Measurements from ENCODE around the gene COL4A4. TPM values are rescaled to one million over a fixed set of nuclear protein-coding genes. Genes with fewer than 3 reads are reported as not detected.

COL4A4 gene
- total RNA-seq, 1 donor: 0.43 TPM

DNA sequence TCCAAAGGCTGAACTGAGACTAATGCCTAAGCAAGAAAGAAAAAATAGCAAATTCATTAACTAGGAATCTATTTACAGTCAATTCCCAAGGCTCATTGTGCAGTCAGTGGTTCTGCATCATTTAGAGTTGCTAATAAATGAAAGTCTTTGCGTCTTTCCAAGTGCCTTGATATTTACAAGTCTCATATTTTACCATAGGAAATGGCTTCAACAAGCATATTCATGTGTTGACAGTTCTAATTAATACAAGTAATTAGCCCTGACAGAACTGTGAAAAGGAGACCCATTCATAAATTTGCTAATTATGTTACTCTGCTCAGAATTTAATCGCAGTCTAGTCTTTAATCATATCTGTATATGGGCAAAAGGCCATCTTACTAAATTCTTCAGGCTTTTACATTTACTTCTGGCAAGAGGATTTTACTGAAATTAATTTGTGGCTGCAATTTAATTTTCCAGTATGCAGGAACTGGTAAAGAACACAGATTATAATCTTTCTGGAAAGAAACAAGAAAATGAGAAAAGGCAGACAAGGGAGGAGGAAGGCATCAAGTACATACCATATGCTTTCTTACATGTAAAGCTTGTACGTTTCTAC is 201.7 kb downstream of the COL4A4 start:
- no peak overlapping the region for H3K4me3 ChIP-seq (ENCODE audit: low read depth, low read length)
- no peak for DNase-seq (ENCODE audit: low read depth)
- TF ChIP-seq, protein P1, sequence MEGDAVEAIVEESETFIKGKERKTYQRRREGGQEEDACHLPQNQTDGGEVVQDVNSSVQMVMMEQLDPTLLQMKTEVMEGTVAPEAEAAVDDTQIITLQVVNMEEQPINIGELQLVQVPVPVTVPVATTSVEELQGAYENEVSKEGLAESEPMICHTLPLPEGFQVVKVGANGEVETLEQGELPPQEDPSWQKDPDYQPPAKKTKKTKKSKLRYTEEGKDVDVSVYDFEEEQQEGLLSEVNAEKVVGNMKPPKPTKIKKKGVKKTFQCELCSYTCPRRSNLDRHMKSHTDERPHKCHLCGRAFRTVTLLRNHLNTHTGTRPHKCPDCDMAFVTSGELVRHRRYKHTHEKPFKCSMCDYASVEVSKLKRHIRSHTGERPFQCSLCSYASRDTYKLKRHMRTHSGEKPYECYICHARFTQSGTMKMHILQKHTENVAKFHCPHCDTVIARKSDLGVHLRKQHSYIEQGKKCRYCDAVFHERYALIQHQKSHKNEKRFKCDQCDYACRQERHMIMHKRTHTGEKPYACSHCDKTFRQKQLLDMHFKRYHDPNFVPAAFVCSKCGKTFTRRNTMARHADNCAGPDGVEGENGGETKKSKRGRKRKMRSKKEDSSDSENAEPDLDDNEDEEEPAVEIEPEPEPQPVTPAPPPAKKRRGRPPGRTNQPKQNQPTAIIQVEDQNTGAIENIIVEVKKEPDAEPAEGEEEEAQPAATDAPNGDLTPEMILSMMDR (IDR thresholded peaks at IDR 0.05; ENCODE audit: insufficient read depth, low read depth, low read length): no peak

DNA sequence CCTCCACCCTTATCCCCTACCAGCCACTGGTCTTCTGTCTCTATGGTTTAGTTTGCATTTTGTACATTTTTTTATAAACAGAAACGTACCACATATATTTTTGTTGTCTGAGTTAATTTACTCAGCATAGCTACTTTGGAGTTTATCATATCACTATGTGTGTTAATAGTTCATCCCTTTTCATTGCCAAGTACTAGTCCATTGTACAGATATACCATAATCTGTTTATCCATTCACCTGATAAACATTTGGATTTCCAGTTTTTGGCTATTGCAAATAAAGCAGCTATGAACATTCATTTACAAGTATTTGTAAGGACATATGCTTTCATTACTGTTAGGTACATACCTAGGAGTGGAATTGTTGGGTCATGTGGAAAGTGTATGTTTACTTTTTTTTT is 204.6 kb downstream of the COL4A4 start:
- TF ChIP-seq, protein P1 (IDR thresholded peaks at IDR 0.05; ENCODE audit: insufficient read depth, low read depth, low read length): no peak
- DNase-seq (ENCODE audit: low read depth): no peak

DNA sequence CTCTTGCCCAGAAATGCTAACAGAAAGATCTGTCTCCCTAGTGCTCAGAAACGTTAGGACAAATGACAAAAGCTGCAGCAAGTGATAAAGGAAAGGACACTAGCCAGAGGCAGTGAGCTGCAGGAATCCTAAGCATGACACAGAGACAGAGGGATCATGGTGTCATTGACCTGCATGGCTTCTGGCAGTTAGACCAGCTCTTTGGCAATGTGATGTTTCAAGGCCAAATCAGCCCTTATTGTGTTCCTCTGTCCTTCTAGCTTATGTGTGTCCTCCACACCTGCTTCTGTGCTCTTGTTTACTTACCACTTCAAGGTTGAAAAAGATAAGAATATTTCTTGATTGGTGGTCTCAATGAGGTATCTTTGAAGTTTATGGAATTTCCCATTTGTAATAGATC is 207.3 kb downstream of the COL4A4 start:
- no peak overlapping the region for H3K4me3 ChIP-seq (ENCODE audit: low read depth, low read length)
- TF ChIP-seq, protein P1 (IDR thresholded peaks at IDR 0.05; ENCODE audit: insufficient read depth, low read depth, low read length): no peak
- no peak for DNase-seq (ENCODE audit: low read depth)

More for the DNA sequence above, 204.6 kb downstream of the COL4A4 start:
- H3K4me3 ChIP-seq (ENCODE audit: low read depth, low read length): no peak overlapping the region

DNA sequence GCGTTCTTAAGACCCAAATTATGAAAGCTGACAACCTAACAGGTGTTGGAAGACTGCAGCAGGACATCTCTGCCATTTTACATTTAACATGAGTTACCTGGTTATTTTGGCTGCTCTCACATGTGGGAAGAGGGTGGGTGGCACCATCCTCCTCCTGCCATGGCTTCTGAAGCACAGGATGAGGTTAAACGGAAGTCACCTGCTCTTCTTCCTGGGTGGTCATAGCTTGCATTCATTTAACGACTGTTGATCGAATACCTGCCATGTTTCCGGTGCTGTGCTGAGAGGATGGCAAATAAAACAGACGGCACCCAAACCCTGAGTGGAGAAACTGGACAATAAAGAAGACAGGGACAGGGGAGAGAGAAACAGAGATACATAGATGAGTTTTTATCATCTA is 210.2 kb downstream of the COL4A4 start:
- no peak overlapping the region for H3K4me3 ChIP-seq (ENCODE audit: low read depth, low read length)
- TF ChIP-seq, protein P1 (IDR thresholded peaks at IDR 0.05; ENCODE audit: insufficient read depth, low read depth, low read length): no peak
- no peak for DNase-seq (ENCODE audit: low read depth)

DNA sequence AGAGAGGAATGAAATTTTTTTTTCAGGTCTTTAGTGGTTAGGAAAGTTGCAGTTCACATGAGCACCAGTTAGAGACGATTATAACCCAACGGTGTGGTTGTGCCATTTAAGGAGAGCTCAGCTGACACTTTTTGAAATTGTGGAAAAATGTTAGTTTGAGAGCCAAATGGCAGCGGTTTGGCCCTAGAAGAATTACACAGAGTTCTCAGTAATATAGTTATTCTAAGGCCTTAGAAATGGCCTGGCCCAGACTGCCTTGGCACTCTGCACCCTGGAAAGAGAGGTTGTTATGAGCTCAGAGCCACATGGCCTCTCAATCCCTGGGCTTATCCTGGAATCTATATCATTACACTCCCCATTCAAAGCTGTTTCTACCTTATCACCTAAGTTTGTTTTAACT is 210.8 kb downstream of the COL4A4 start:
- no peak overlapping the region for H3K4me3 ChIP-seq (ENCODE audit: low read depth, low read length)
- TF ChIP-seq, protein P1 (IDR thresholded peaks at IDR 0.05; ENCODE audit: insufficient read depth, low read depth, low read length): no peak
- no peak for DNase-seq (ENCODE audit: low read depth)

Small RNA genes lying within 50 kb of the gene (small RNA-seq; reads per million reads assigned to genes)
- not detected for gene RF00554

Other genes starting within 250 kb of the COL4A4 start
- gene COL4A3, start 419 bp upstream of the COL4A4 start, total RNA-seq: under 0.01 TPM in 2 replicates
- gene MFF, start 161.0 kb upstream of the COL4A4 start, total RNA-seq: 67.0 and 85.9 TPM in 2 replicates
- under 0.01 TPM in 1 of 2 replicates, not detected in the other for gene TM4SF20, start 215.1 kb upstream of the COL4A4 start, total RNA-seq
- gene SCYGR1, start 223.7 kb upstream of the COL4A4 start, total RNA-seq: not detected in 2 replicates

Data from fibroblast of villous mesenchyme (primary cell).